ENCODE data around the gene CDC42. TPM values are rescaled to one million over a fixed set of nuclear protein-coding genes. Genes with fewer than 3 reads are reported as not detected.

CDC42 gene
- total RNA-seq, 1 experiment from 2014 or later, result 133 TPM

GRCh38 chr1:22127731-22128130, 75.2 kb downstream of the CDC42 start:
- H3K27ac Mint-ChIP-seq (ENCODE audit: low read depth, unreplicated experiment), result no peak overlapping the region
- no peak overlapping the region for H3K4me3 Mint-ChIP-seq (ENCODE audit: unreplicated experiment)
- no peaks in the 10 kb centered on the region for H3K9me3 Mint-ChIP-seq (ENCODE audit: unreplicated experiment)
- no TSS peak for BruUV-seq (replicated peaks)
- DNase-seq (ENCODE audit: unreplicated experiment), result no peak
- no peaks in the 10 kb centered on the region for H3K27me3 Mint-ChIP-seq (ENCODE audit: insufficient read depth, unreplicated experiment)
- no peak for TF ChIP-seq CTCF (IDR thresholded peaks at IDR 0.05; ENCODE audit: unreplicated experiment)
- H3K4me1 Mint-ChIP-seq (ENCODE audit: insufficient read depth, unreplicated experiment), result no peaks in the 10 kb centered on the region
- intact Hi-C loops (cut with micrococcal nuclease), result no loop called here
- POLR2A ChIA-PET, result interaction anchor here (0.6 to 1.0 kb wide), 2 partner anchors 10 to 307 kb away, joined by 3 read pairs; no protein-coding TSS in a partner anchor
- H3K36me3 Mint-ChIP-seq (ENCODE audit: insufficient read depth, unreplicated experiment), result peaks cover under 1% of the 10 kb centered on the region
- CTCF ChIA-PET, result interaction anchor here (0.9 to 3.1 kb wide), 2 partner anchors 247 to 289 kb away, joined by 3 to 11 read pairs; no protein-coding TSS in a partner anchor

GRCh38 chr1:22128392-22128791, 75.9 kb downstream of the CDC42 start:
- H3K36me3 Mint-ChIP-seq (ENCODE audit: insufficient read depth, unreplicated experiment), result no peaks in the 10 kb centered on the region
- ChIA-PET CTCF (interaction anchor here (0.9 to 3.1 kb wide), 3 partner anchors 247 to 505 kb away, joined by 3 to 11 read pairs (median 3); no protein-coding TSS in a partner anchor), POLR2A (no interaction called here)
- intact Hi-C loops (cut with micrococcal nuclease), result no loop called here
- H3K4me1 Mint-ChIP-seq (ENCODE audit: insufficient read depth, unreplicated experiment), result no peaks in the 10 kb centered on the region
- BruUV-seq (replicated peaks), result no TSS peak
- H3K27me3 Mint-ChIP-seq (ENCODE audit: insufficient read depth, unreplicated experiment), result no peaks in the 10 kb centered on the region
- H3K9me3 Mint-ChIP-seq (ENCODE audit: unreplicated experiment), result no peaks in the 10 kb centered on the region
- no peak overlapping the region for H3K4me3 Mint-ChIP-seq (ENCODE audit: unreplicated experiment)
- no peak for TF ChIP-seq CTCF (IDR thresholded peaks at IDR 0.05; ENCODE audit: unreplicated experiment)
- DNase-seq (ENCODE audit: unreplicated experiment), result no peak
- H3K27ac Mint-ChIP-seq (ENCODE audit: low read depth, unreplicated experiment), result no peak overlapping the region

GRCh38 chr1:22129501-22130117, 77.1 kb downstream of the CDC42 start:
- Mint-ChIP-seq H3K4me1 (ENCODE audit: insufficient read depth, unreplicated experiment) (no peaks in the 10 kb centered on the region), H3K9me3 (ENCODE audit: unreplicated experiment) (no peaks in the 10 kb centered on the region), H3K27ac (ENCODE audit: low read depth, unreplicated experiment) (no peak overlapping the region), H3K4me3 (ENCODE audit: unreplicated experiment) (no peak overlapping the region), H3K27me3 (ENCODE audit: insufficient read depth, unreplicated experiment) (no peaks in the 10 kb centered on the region), H3K36me3 (ENCODE audit: insufficient read depth, unreplicated experiment) (no peaks in the 10 kb centered on the region)
- no peak for DNase-seq (ENCODE audit: unreplicated experiment)
- CTCF ChIA-PET, result interaction anchor here (0.8 to 3.1 kb wide), 4 partner anchors 144 to 513 kb away, joined by 3 to 11 read pairs (median 4); no protein-coding TSS in a partner anchor
- intact Hi-C loops (cut with micrococcal nuclease), result loop anchor here (10.0 kb wide), 1 partner anchor 515 kb away; the partner anchor contains the start of gene C1QC
- no TSS peak for BruUV-seq (replicated peaks)
- no peak for TF ChIP-seq CTCF (IDR thresholded peaks at IDR 0.05; ENCODE audit: unreplicated experiment)
- POLR2A ChIA-PET, result interaction anchor here (1.1 kb wide), 1 partner anchor 18 kb away, joined by 3 read pairs; no protein-coding TSS in a partner anchor

GRCh38 chr1:22131062-22131461, 78.6 kb downstream of the CDC42 start:
- H3K4me1 Mint-ChIP-seq (ENCODE audit: insufficient read depth, unreplicated experiment), result no peaks in the 10 kb centered on the region

More at GRCh38 chr1:22131062-22131461, 78.6 kb downstream of the CDC42 start:
- no TSS peak for BruUV-seq (replicated peaks)
- no peak for DNase-seq (ENCODE audit: unreplicated experiment)
- intact Hi-C loops (cut with micrococcal nuclease), result loop anchor here (10.0 kb wide), 1 partner anchor 514 kb away; the partner anchor contains the start of gene C1QC
- TF ChIP-seq CTCF (IDR thresholded peaks at IDR 0.05; ENCODE audit: unreplicated experiment), result no peak
- H3K27me3 Mint-ChIP-seq (ENCODE audit: insufficient read depth, unreplicated experiment), result no peaks in the 10 kb centered on the region
- no peaks in the 10 kb centered on the region for H3K9me3 Mint-ChIP-seq (ENCODE audit: unreplicated experiment)
- ChIA-PET POLR2A (interaction anchor here (0.5 kb wide), 1 partner anchor 21 kb away, joined by 3 read pairs; no protein-coding TSS in a partner anchor), CTCF (interaction anchor here (0.5 to 4.5 kb wide), 5 partner anchors 144 to 596 kb away, joined by 3 to 30 read pairs (median 3); no protein-coding TSS in a partner anchor)
- no peaks in the 10 kb centered on the region for H3K36me3 Mint-ChIP-seq (ENCODE audit: insufficient read depth, unreplicated experiment)
- H3K27ac Mint-ChIP-seq (ENCODE audit: low read depth, unreplicated experiment), result no peak overlapping the region
- no peak overlapping the region for H3K4me3 Mint-ChIP-seq (ENCODE audit: unreplicated experiment)
